Measurements from ENCODE around the gene OR52B6.
A peak's percentile ranks its signal among the peaks of the same experiment; 100 is the strongest.
"Not testable (repeated sequence)": the region's sequence is repeated elsewhere in the genome, so short reads cannot be mapped to it uniquely, and the experiment has no call there.

Gene OR52B6

DNA sequence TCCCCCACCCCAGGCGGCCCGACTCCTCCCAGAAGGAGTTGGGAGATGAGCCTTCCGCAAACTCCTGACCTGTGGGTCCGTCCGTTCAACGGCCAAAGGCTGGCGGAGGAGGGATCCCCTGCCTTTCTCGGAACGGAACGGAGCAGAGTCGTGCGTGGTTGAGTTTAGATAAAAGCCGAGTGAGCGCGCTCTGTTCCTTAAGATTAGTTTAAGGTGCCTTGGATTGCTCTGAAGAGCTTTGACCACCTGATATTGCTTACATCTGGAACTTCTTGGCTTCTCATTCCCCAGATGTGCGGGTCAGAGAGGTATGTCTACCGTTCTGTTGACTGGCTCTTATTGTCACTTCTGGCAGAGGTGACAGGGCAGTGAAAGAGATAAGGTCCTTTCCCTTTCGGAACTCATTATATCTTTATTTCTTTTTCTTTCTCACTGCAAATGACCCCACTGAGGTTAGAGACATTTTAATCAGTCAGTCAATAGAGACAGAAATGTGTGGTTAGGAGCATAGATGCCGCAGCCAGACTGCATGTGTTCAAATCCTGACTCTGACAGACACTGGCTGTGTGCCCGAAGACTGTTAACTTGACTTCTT is 16.0 kb downstream of the OR52B6 start, which contains the start of gene TRIM6:
Gene TRIM6 (plus strand): TSS at position 31 of the 595 bp plus-strand sequence. CDS start 261 bp downstream, at position 292.
- DNase-seq = no peak

GRCh38 chr11:5597953-5598352 is 17.3 kb downstream of the OR52B6 start:
- no peak for DNase-seq

DNA sequence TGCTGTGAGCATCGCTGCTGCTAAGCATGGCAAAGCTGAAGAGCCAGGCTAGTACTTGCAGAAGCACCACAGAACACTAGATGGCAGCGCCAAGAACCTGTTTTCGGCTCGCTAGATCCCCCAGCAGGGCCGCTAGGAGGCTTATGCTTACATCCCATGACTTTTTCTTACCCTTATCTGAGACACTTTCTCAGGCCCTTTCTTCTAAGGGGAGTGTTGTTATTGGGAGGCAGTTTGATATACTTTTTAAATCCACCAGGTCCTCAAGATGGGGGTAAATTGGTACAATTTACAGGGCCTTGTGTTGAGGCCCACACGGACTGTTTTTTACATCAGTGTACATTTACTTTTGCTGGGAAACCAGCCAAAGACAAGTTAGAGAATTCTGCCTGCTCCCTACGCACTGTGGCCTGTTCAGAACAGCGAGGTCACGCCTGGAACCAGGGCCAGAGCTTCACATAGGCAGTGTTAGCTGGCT is 19.7 kb downstream of the OR52B6 start:
- no peak for DNase-seq

DNA sequence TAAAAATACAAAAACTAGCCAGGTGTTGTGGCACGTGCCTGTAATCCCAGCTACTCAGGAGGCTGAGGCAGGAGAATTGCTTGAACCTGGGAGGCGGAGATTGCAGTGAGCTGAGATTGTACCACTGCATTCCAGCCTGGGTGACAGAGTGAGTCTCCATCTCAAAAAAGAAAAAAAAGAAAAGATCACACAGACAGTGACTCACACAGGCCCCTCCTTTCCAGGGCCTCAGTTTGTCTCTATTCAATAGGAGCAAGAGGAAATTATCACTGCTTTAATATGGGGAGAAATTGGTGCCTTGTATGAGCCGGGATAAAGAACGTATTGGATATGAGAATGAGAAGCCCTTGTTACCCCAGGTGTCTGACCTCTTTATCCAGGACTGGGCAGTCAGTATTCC is 22.1 kb downstream of the OR52B6 start:
- not testable (repeated sequence) for DNase-seq

GRCh38 chr11:5603326-5603725 is 22.6 kb downstream of the OR52B6 start:
- no peak for DNase-seq

GRCh38 chr11:5604896-5605295 is 24.2 kb downstream of the OR52B6 start:
- DNase-seq = no peak

DNA sequence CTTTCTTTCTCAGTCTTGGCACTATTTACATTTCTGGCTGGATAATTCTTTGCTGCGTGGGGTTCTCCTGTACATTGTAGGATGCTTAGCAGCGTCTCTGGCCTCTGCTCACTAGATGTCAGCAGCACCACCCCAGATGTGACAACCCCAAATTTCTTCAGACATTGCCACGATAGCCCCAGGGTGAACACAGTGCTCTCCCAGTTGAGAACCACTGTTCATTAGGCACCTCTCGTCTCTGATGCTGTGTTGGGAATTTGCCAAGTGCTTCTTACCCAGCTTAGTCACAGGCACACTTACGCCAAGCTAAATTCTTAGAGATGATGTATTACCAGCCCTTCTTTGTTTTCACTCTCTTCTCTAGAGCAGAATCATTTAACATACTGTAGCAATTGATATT is 25.2 kb downstream of the OR52B6 start:
- DNase-seq = no peak

DNA sequence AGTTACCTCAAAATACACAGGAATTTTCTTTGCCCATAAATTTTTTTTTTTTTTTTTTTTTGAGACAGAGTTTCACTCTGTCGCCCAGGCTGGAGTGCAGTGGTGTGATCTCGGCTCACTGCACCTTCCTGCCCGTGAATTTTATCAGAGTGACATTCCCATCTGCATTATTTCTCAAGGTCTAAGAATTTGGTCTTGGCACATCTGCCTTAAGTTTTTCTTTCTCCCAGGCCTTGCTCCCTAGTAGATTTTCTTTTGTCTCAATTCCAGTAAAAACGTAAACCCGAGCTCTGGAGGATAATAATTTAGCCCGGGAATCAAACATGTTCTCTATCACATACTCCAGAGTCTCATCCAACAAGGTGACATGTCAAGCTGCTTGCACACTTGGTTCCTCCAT is 28.1 kb downstream of the OR52B6 start:
- no peak for DNase-seq

DNA sequence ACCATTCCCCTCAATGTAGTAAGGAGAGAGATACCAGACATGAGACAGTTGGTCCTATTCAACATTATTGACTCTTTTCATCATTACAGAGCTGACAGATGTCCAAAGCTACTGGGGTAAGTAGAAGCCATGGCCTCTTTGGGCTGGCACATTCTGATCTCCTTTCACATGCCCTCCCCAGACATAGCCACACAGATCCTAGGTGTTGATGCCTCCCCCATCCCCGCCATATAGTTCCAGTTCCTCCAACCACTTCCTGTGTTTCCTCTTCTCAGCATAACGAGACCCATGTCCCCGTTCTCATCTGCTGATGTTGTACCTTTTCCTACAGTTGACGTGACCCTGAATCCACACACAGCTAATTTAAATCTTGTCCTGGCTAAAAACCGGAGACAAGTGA is 29.8 kb downstream of the OR52B6 start:
- no peak for DNase-seq

GRCh38 chr11:5611627-5612026 is 30.9 kb downstream of the OR52B6 start:
- DNase-seq = no peak

DNA sequence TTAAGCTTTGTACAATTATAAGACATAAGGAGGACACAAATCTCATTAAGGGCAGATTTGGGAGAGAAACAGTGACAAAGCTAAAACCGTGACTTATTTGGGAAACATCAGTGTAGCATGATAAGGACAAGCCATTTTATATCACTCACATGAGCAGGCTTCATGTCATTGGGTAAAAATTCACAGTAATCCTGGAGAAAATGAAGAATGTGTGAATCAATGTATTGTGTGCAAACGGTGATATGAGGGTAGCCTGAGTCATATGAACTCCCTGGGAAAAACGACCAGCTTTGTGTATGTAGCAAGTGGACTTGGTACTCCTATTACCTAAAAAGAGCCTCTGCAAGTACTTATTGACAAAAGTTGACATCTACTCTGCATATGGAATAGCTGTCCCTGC is 38.1 kb downstream of the OR52B6 start:
- no peak for DNase-seq

GRCh38 chr11:5620651-5621521 is 40.2 kb downstream of the OR52B6 start:
- no peak for DNase-seq

- no peak for DNase-seq
Observed at GRCh38 chr11:5621580-5621979, 40.9 kb downstream of the OR52B6 start.

GRCh38 chr11:5622802-5623201 is 42.1 kb downstream of the OR52B6 start:
- no peak for DNase-seq

DNA sequence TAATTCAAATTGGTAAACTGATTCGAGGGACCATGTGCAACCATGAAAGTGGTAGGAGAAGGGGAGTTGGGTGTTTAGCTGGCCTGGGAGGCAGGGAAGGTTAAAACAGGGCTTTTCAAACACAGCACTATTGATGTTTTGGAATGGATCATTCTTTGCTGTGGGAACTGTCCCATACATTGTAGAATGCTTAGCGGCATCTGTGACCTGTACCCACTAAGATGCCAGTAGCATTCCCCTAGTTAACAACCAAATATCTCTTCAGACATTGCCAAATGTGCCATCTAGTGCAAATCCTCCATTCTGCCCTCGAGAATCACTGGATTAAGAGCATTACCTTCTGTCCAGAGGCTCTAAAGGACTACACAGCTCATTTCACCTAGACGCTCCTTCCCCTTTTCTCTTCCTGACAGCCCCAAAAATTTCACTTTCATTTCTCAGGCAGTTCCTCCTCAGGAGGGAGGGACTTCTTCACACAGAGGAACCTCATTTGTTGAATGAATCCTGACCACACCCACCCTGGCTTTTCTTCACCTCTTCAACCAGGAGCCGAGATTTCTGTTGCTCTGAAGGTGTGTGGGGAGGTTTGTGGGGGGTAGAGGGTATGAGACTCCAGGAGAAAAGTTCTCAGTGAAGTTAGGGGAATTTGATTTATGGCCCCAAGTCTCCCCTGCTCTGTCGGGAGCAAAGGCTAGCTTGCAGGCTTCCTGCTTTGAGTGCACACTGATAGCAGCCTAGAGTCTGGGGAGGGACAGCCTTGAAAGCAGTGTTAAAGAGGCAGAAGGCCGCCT is 44.0 kb downstream of the OR52B6 start, which contains the start of gene TRIM34:
Gene TRIM34 (plus strand): TSS at position 513 of the 791 bp plus-strand sequence. CDS start 7,331 bp downstream, outside the sequence.
- DNase-seq = peak; percentile 40

GRCh38 chr11:5625281-5625680 is 44.6 kb downstream of the OR52B6 start:
- DNase-seq = no peak

GRCh38 chr11:5626196-5626595 is 45.5 kb downstream of the OR52B6 start:
- DNase-seq = no peak

DNA sequence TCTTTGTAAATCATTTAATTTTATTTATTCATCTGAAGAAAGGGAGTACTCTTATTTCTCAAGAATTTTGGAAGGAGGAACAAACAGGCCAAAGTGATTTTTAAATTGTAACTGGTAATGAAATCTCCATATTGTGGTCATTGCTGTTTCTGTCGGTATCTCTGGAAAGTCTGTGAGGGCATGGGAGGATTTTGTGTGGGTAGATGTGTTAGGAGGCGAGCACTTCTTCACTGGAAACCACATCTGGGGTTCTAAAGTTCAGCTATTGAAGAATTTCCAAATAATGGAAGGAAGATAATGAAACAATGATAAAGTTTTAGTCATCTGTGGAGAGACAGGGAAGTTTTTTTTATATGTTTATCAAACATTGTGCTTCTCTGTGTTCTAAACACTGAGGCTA is 50.7 kb downstream of the OR52B6 start:
- no peak for DNase-seq

All from GF-D8 (cell line).